Fibroblast of skin of right biceps (primary cell): ENCODE data around the gene SPRYD3.
"Not testable (repeated sequence)": the region's sequence is repeated elsewhere in the genome, so short reads cannot be mapped to it uniquely, and the experiment has no call there.

Source experiments
- DNase-seq: peaks from one replicate; pipeline ENCODE4 v3.0.0-alpha.2; 2013

The SPRYD3 gene

DNA sequence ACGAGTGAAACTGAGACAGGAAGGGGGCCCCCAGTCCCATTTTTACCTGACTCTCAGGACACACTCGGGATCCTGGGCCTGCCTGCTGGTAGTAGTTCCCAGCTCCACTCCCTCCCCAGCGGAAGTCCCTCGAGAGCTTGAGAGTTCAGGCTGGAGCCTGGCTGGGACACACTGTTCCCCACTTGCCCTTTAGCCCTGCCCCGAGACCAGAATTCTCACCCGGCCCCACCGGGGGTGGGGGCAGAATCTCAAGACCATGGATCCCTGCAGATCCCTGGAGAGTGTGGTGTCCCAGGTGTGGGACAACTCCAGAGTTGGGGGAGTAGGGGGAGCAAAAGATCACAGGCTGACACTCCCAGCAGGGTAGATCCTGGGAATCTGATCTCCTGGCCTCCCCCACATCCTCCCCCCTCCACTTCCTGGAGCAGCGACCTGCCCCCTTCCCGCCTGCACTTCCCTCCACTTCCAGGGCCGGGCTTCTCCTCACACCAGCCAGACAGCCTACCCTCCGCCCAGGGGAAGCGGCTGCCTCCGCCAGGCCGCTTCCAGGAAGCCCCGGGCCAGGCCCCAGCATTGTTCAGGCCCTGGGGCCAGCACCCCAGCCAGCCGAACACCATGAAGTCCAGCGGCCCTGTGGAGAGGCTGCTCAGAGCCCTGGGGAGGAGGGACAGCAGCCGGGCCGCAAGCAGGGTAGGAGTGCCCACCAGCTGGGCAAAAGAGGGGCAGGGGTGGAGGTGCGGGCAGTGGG, 29.4 kb downstream of the SPRYD3 start, which contains the start of gene TNS2:
TNS2 (plus strand) TSS at position 495 of the 748 bp plus-strand sequence; CDS start at position 616, 121 bp downstream.
- peak; percentile 75 for DNase-seq

DNA sequence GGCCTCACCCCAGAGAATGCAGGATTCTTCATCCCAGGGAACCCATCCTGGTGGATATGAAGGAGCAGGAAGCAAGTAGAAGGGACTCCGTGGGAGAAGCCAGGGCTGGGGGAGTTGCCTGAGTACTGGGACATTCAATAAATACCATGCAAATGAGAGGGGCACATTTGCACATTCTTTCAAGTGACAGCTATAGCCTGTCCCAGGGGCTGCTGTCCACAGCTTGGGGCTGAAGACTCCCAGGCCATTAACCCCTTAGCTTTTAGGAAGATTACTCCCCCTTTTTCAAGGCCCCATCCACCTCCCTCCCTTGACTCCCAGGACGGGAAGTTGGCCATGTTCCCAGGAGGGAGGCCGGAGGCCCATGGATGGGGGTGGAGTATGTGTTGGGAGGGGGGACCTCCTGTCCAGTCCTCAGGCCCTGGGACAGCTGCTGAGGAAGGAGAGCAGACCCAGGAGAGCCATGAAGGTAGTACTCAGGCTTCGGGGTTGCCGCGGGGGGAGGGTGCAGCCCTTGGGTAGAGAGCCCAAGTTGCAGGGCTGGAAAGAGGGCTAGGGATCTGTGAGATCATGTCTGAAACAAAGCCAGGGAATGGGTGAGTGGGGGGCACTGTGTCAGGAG, 30.3 kb downstream of the SPRYD3 start:
- DNase-seq, result peak; percentile 70

DNA sequence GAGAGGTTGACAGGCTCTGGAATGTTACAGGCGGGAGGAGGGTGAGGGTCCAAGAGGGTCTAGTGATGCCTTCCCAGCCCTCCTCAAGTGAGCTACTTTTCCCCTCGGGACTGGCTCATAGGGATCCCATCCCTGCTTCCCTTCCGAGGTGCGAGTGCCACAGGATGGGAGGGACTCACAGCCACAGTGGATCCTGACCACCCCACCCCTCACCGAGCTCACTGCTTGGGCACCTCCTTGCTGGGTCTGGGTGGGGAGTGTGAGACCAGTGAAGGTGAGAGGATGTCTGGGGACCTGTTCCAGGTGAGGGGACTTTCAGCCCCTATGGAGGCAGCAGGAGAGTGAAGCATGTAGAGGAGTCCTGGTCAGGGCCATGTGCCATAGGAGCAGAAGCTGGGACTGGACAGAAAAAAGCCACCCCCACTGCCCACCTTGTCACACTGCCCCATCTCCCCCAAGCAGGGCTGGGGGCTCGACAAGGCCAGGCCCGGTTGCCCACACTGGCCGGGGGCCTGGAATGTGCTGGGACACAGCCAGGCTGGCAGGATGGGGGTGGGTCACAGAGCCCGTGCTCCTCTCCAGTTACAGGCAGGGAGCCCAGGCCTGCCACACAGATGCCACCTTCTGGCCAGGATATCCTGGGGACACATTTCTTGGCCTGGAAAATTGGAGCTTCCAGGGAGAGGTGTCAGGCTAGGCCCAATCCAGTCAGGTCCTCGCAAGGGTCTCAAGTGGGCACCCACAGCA, 31.0 kb downstream of the SPRYD3 start:
- peak; percentile 50 for DNase-seq

DNA sequence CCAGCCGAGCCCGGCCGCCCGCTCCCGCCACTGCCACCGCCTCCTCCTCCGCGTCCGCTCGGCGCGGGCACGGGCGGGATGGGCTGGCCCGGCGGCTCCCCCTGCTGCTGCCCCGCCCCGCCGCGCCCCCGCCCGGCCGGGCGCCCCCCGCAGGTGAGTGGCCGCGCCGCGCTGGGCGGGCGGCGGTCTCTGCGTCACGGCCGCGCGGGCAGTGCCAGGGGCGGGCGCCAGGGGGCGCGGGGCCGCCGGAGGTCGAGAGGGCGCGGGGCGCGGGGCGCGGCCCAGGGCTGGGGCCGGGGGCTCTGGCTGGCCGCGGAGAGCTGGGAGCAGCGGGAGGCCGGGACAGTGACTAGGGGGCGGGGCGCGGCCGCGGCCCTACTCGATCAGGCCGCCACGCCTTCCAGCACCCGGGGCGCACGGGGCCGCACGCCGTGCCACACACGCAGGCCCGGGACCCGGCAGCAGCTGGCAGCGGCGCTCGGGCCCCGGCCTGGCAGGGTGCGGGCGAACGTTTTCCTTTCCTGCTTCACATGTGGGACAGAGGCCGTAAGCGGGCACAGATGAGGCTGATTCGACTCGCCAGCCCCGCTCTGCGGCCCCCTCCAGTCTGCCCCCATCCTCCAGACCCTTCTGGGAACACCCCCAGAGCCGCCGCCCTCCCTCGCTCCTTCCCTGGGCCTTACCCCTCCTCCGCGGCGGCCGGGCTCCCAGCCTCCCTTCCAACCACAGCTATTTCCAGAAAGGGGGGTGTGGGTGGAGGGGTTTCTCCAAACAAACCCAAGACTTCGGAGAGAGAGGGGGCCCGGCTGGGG, 31.8 kb downstream of the SPRYD3 start:
- DNase-seq, result peak; percentile 93

DNA sequence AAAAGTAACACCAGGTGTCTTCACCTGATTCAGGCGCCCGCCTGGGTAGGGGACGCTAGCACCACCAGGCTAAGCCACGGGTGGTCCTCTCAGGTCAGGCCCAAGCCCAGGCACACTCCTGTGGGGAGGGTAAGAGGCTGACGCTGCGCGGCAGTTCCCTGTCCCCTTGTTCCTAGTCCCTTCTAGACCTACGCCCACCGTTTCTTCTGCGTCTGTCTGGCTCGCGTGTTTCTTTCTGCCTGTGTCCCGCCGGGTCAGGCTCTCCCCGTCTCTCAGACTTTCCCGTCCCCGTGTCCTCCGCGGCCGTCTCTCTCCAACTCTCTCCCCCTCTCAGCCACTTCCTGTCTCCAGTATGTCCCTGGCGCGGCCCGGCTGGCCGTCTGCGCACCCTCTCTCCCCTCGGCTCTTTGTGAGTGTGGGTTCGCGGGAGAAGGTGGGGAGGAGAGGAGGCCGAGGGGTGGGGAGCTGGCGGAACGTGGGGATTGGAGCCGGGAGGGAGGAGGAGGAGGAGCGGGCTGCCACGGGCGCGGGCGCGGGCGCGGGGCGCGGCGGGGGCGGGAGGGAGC, 32.5 kb downstream of the SPRYD3 start:
- DNase-seq, result peak; percentile 91

DNA sequence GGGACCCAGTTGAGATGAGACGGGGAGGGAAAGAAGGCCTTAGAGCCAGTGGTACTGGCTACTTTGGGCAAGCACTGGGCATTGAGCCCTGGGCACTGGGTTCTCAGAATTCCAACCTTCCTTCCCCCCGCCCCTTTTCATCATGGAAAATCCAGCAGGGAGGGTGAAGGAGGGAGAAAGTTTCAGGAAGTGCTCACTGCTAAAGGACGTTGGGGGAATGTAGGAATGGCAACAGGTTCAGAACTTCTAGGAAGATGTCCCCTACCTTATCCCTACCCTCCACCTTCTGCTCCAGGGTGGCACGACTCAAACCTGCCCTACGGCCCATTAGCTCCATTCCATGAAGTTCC, 33.5 kb downstream of the SPRYD3 start:
- no peak for DNase-seq

DNA sequence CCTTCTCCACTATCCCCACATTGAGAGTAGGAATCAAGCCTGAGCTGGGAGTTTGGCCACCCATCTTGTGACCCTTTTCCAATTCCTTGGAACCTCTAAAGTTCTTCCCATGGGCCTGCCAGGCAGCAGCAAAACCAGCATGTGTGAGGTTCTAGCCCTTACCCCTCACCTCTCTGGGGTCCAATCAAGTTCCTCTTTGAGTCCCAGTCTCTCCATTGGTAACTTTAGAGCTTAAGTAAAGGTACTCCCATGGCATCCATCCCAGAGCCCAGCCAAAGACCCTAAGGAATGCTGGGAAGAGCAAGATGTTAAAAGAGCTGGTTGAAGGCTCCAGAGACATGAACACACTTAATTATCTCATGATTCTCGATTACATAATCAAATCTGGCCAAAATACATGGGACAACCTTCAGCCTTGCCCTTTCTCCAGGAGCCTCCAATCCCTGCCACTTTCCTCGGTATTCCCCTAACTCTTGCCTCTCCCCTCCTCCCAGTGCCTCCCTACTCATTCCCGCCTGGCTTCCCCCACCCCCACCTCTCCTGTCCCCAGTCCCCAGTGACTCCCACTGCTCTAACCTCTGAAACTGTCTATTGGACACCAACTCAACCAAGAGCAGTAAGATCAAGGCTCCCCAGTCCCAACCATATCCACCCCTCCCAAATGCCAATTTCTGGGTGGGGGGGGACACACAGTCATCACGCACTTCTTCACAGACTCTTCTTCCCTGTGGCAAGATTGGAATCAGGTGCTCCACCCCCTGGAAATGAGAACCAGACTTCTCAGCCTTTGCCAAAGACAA, 34.1 kb downstream of the SPRYD3 start:
- no peak for DNase-seq

DNA sequence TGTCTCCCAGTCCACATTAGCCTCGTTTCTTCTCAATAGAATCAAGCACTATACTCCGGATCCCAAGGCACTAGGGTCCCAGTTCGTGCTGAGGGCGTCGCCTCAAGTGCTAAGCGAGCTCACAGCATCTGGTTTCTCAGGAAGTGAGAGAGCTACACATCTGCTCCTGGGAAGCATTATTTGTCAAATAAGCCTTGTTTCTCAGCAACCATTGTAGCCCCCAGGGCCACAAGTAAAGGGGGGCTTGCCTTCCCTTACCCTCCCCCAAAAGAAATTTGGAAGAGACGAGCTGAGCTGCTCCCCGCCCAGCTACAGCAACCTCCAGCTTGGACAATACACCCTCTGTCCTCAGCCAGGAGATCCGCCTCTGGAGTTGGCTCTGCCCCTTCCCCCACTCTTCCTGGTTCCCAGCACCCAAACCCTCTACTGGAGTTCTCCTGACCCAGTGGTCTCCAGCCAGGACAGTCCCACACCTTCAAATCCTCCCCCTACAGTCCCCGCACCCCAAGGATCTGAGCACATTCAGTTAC, 35.1 kb downstream of the SPRYD3 start:
- DNase-seq, result no peak

DNA sequence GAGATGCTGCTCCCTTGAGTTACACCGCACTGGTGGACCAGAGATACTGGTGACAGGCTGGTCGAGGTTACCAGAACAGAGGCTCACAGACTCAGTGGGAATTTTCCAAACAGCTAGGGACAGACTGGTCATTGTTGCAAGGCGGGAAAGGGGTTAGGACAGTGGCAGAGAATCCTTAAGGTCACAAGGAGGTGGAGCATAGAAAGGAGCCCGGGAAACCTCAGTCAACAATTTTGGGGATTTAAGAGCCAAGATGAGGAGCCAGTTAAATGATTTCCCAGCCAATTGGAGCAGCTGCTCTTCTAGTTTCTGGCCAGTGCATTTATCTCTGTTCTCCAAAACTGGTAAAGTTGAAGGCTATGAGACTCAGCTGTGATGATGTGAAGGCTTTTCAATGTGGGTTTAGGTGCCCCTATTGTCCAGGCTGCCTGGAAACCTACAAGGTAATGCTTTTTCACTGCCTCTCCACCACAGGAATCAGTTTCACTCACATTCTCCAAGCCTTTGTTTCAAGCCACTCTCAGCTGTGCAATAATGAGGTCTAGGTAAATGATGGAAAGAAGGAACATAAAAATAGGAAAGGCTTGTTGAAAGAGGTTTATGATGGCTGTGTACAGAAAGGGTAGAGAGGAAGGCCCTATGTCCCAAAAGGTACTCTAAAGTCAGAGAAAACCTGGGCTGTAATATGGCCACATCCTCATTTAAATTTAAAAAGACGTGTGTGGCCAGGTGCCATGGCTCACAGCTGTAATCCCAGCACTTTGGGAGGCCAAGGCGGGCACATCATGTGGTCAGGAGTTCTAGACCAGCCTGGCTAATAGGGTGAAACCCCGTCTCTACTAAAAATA, 36.4 kb downstream of the SPRYD3 start:
- DNase-seq, result no peak

DNA sequence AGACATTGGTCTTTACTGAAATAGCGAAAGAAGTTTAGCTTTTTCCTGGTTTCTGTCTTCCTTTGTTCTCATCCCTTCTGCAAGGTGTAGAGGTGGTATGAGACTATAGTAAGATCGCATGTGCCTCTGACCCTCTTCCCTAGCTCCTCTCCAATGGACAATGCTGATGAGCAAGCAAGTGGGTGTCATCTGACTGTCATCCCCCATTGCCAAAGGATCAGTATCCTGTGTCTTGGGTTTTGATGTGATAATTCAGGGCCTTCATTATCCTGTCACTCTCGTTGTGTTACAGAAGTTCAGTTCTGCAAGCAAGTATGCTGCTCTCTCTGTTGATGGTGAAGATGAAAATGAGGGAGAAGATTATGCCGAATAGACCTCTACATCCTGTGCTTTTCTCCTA, 39.3 kb downstream of the SPRYD3 start:
- no peak for DNase-seq

DNA sequence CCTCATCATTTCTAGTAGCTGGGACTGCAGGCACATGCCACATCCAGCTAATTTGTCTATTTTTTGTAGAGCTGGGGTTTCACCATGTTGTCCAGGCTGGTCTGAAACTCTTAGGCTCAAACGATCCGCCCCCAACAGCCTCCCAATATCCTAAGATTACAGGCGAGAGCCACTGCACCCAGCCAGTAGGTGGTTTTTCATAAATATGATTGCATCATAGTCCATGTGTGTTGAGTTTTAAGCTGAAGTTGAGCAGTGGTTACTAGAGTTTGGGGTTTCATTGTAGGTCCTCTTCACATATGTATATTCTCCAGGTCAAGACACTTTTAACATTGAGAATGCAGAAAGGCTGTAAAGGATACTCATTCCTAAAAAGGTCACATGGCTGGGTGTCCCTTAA, 42.4 kb downstream of the SPRYD3 start:
- no peak for DNase-seq

DNA sequence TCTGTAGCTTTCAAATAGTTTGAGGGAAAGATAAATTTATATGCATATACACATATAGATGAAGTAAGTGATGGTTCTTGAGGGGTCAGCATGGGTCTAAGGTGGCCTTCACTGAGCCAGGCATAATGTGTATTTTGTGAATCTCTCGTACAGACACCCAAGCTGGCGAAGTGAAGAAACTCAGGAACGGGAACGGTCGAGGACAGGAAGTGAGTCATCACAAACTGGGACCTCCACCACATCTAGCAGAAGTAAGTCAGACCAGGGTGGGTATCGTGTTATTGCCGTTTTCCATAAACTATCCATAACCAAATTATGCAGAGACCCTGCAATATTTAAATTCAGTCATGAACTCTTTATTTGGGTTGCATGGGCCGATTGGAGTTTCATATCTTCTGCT, 44.7 kb downstream of the SPRYD3 start:
- DNase-seq, result no peak

DNA sequence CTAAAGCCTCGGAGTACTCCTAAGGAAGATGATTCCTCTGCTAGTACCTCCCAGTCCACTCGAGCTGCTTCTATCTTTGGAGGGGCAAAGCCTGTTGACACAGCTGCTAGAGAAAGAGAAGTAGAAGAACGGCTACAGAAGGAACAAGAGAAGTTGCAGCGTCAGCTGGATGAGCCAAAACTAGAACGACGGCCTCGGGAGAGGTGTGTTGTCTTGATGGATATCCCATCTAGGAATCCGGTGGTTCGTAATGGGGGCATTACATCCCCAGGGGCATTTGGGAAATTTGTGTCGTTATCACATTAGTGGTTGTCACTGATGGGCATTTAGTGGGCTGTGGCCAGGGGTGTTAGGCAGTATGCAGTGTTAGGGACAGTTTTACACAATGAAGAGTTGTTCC, 45.4 kb downstream of the SPRYD3 start:
- not testable (repeated sequence) for DNase-seq

DNA sequence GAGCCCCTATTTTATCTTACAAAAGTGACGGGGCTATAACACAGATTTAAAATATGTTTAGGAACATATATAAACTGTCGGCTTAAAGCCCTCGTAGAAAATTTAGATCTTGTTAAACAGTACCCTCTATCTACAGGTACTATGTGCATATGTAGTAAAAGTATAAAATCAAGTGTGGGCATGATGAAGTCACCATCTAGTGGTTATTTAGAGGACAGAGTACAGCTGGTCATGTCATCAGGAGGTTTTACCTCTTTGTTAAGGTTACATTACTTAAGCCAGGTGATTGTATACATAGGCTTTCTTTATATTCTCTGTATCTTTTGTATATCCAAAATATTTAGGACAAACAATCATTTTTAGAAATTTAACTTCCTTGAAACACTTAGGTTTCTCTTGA, 47.6 kb downstream of the SPRYD3 start:
- DNase-seq, result no peak

DNA sequence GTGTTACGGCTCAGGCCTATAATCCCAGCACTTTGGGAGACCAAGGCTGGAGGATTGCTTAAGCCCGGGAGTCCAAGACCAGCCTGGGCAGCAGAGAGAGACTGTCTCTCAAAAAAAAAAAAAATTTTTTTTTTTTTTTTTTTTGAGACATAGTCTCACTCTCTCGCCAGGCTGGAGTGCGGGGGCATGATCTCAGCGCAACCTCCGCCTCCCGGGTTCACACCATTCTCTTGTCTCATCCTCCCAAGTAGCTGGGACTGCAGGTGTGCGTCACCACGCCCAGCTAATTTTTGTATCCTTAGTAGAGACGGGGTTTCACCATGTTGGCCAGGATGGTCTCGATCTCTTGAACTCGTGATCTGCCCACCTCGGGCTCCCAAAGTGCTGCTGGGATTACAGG, 52.2 kb downstream of the SPRYD3 start:
- DNase-seq, result not testable (repeated sequence)

DNA sequence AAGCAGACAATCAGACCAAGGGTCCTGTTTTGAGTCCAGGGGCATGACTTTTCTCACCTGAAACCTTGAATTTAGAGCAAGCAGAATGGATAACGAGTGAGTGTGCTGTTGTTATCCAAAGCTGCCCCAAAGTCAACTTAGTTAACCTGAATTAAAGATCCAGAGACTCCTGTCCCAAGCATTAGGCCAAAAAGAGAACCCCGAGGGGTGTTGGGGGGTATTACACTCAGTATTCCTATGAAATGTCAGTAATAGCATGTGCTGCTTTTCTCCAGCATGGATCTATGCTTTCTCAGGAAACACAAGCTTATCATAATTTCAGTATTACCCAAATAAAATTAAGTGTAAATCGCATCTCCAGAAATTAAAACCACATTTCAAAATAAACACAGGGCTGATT, 53.9 kb downstream of the SPRYD3 start:
- DNase-seq, result no peak

DNA sequence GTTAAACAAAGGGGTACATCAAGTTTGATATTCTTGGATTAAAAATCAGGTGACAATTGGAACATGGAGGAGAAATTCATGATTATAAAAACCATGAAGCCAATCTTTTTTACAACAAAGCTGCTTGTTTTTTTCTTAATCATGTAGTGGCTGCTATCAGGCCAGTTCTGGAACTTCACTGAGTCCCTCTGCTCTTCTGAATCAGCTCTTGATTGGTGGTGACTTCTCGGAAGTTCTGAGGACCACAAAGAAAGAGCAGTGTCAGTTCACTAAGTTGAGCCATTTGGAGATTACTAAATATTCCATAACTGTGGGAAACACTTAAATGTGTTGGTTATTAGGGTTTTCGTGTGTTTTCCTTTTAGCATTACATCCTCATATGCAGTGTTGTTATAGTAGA, 64.5 kb downstream of the SPRYD3 start:
- no peak for DNase-seq
